ENCODE measurements around the gene LARGE2. TPM values are rescaled to one million over a fixed set of nuclear protein-coding genes. Genes with fewer than 3 reads are reported as not detected.

The LARGE2 gene
- total and polyA plus RNA-seq, 2 of the 13 experiments (the other 11 are each of a cell fraction or from before 2014, with no cell fraction given) = 8.5 to 21.6 TPM

- TF ChIP-seq SRF (IDR thresholded peaks at IDR 0.05; ENCODE audit: low read depth, low read length) = no peak
- no peak for TF ChIP-seq SAP130 (CRISPR knock-in tag; IDR thresholded peaks at IDR 0.05; ENCODE audit: low read depth)
- no peak for TF ChIP-seq ZFYVE20 (CRISPR knock-in tag; IDR thresholded peaks at IDR 0.05; ENCODE audit: borderline replicate concordance, low read depth)
- TF ChIP-seq MLLT10 (CRISPR knock-in tag; IDR thresholded peaks at IDR 0.05) = no peak
- TF ChIP-seq MEF2D (CRISPR knock-in tag; IDR thresholded peaks at IDR 0.05) = no peak
- no peak for TF ChIP-seq ZNF703 (CRISPR knock-in tag; IDR thresholded peaks at IDR 0.05; ENCODE audit: borderline replicate concordance)
- no peak for TF ChIP-seq E2F5 (CRISPR knock-in tag; conservative IDR thresholded peaks at IDR 0.05)
- TF ChIP-seq ZBTB43 (CRISPR knock-in tag; conservative IDR thresholded peaks at IDR 0.05) = no peak
- no peak for TF ChIP-seq ZNF639 (CRISPR knock-in tag; conservative IDR thresholded peaks at IDR 0.05)
- TF ChIP-seq ARNT (IDR thresholded peaks at IDR 0.05) = no peak
- no peak for TF ChIP-seq HCFC1 (IDR thresholded peaks at IDR 0.05; ENCODE audit: low read depth, low read length)
- no peak for TF ChIP-seq ZNF382 (CRISPR knock-in tag; IDR thresholded peaks at IDR 0.05; ENCODE audit: borderline replicate concordance)
- TF ChIP-seq ZNF850 (CRISPR knock-in tag; conservative IDR thresholded peaks at IDR 0.05) = no peak
- no peak for TF ChIP-seq DNMT1 (CRISPR knock-in tag; IDR thresholded peaks at IDR 0.05)
- no peak for TF ChIP-seq ZNF552 (CRISPR knock-in tag; IDR thresholded peaks at IDR 0.05; ENCODE audit: borderline replicate concordance)
- TF ChIP-seq ELF3 (CRISPR knock-in tag; IDR thresholded peaks at IDR 0.05) = no peak
- no peak for TF ChIP-seq ZNF292 (CRISPR knock-in tag; IDR thresholded peaks at IDR 0.05; ENCODE audit: borderline replicate concordance, low read depth)
- no peak for TF ChIP-seq SMAD3 (CRISPR knock-in tag; IDR thresholded peaks at IDR 0.05)
- no peak for TF ChIP-seq MXD1 (CRISPR knock-in tag; IDR thresholded peaks at IDR 0.05)
- ATAC-seq = no peak
- Histone ChIP-seq H3K27me3 (ENCODE audit: control insufficient read depth in 1 of 2, insufficient read depth in 2 of 2, low read length in 2 of 2) (no peaks in the 10 kb centered on the region), H3K4me2 (ENCODE audit: low read depth, low read length) (no peak overlapping the region), H3K79me2 (ENCODE audit: insufficient read depth, low read length) (no peaks in the 10 kb centered on the region), H3K4me3 (replicated peaks in 1 of 3; ENCODE audit: insufficient read depth in 1 of 3, low read depth in 2 of 3, low read length in 3 of 3) (no peak overlapping the region), H3K9ac (ENCODE audit: insufficient read depth, low read depth, low read length) (no peak overlapping the region), H3K9me3 (ENCODE audit: low read length) (no peaks in the 10 kb centered on the region), H2AFZ (ENCODE audit: low read length) (no peak overlapping the region), H4K20me1 (ENCODE audit: insufficient read depth, low read length) (no peaks in the 10 kb centered on the region), H3K4me1 (ENCODE audit: insufficient read depth, low read length) (no peaks in the 10 kb centered on the region), H3K36me3 (replicated peaks in 1 of 2; ENCODE audit: control insufficient read depth in 1 of 2, insufficient read depth in 2 of 2, low read length in 2 of 2) (peaks cover 15 to 28% of the 10 kb centered on the region in 2 experiments; a peak in 4 of 5 replicates), H3K27ac (ENCODE audit: extremely low read length, insufficient read depth, low read length) (no peak overlapping the region)
- in situ Hi-C loops (cut with HindIII; ENCODE audit: extremely low pct_ligation_motif_present, low pct_unique_long_range_greater_than_20kb) = no loop called here
- POLR2A ChIA-PET = no interaction called here
- no peak for DNase-seq (ENCODE audit: low spot score)
- WGBS (ENCODE audit: low lambda C conversion rate) = 92% methylated on average over 3 of the region's 3 CpGs
- intact Hi-C loops (cut with micrococcal nuclease; ENCODE audit: unreplicated experiment) = no loop called here
- CTCF ChIA-PET (ENCODE audit: low intra/inter-chr PET ratio, low total read pairs) = no interaction called here
- BruUV-seq (replicated peaks) = no TSS peak
- FAIRE-seq = no peak
These were observed 23.0 kb downstream of the LARGE2 start for GRCh38 chr11:45945397-45945999.

All from HepG2 (cell line).